Activated naive CD8-positive, alpha-beta T cell treated with anti-CD3 and anti-CD28 coated beads for 36 hours (primary cell): Measurements from ENCODE around the gene PLOD1. TPM values are rescaled to one million over a fixed set of nuclear protein-coding genes. Genes with fewer than 3 reads are reported as not detected.

Source experiments
- DNase-seq: peaks from one replicate; pipeline ENCODE4 v3.0.0; 2021
- H3K27ac Mint-ChIP-seq: one replicate; pipeline ENCODE4 v1.8.0; 2022; ENCODE audit warnings: mild to moderate bottlenecking, moderate library complexity, mixed read lengths
- H3K27me3 Mint-ChIP-seq: one replicate; pipeline ENCODE4 v1.8.0; 2022; ENCODE audit warnings: mild to moderate bottlenecking, mixed read lengths
- H3K36me3 Mint-ChIP-seq: one replicate; pipeline ENCODE4 v1.8.0; 2021; ENCODE audit warnings: mild to moderate bottlenecking, mixed read lengths
- H3K4me1 Mint-ChIP-seq: one replicate; pipeline ENCODE4 v1.8.0; 2021; ENCODE audit warnings: mixed read lengths
- H3K4me3 Mint-ChIP-seq: one replicate; pipeline ENCODE4 v1.8.0; 2022; ENCODE audit warnings: mild to moderate bottlenecking, moderate library complexity, mixed read lengths
- H3K9me3 Mint-ChIP-seq: one replicate; pipeline ENCODE4 v1.8.0; 2022; ENCODE audit warnings: mixed read lengths
- total RNA-seq, 2 experiments: library from RNA; stranded (reverse); gene quantifications; one replicate each; pipeline ENCODE4 v1.2.3, GENCODE V29; 2021

PLOD1 gene
- total RNA-seq, 2 experiments from 2014 or later = 21.9 to 22.5 TPM

DNA sequence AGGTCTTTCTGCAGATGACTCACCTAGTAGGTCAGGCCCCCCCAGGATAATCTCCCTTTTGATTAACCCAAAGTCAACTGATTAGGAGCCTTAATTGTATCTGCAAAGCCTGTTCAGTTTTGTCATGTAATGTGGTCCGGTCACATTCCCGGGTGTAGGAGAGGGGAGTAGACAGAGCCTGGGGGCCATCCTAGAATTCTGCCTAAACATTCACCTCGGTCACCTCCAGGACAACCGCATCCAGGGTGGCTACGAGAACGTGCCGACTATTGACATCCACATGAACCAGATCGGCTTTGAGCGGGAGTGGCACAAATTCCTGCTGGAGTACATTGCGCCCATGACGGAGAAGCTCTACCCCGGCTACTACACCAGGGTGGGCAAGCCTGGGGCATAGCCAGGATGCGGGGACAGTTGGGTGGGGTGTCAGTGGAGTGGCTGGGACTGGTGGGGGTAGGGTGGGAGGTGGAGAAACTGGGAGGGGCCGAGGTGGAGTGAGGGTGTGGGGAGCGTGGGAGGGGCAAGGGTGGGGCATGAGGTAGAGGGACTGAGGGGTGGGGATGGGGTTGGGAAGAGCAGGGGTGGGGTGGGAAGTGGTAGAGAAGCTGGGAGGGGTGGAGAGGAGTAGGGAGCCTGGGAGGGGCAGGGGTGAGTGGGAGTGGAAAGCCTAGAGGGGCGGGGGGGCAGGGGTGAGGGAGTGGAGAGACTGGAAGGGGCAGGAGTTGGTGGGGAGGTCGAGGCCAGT, 36.1 kb downstream of the PLOD1 start:
- DNase-seq = no peak
- Mint-ChIP-seq H3K9me3 (no peaks in the 10 kb centered on the region), H3K27me3 (no peaks in the 10 kb centered on the region), H3K36me3 (peaks cover 4% of the 10 kb centered on the region), H3K27ac (no peak overlapping the region), H3K4me3 (no peak overlapping the region), H3K4me1 (peaks cover 10% of the 10 kb centered on the region)

GRCh38 chr1:11977625-11978024, 43.1 kb downstream of the PLOD1 start:
- peaks cover 10% of the 10 kb centered on the region for H3K36me3 Mint-ChIP-seq

GRCh38 chr1:11978301-11978700, 43.8 kb downstream of the PLOD1 start:
- no peak overlapping the region for H3K27ac Mint-ChIP-seq
- H3K4me3 Mint-ChIP-seq = no peak overlapping the region
- H3K9me3 Mint-ChIP-seq = no peaks in the 10 kb centered on the region
- H3K36me3 Mint-ChIP-seq = peaks cover 10% of the 10 kb centered on the region
- peaks cover 23% of the 10 kb centered on the region for H3K4me1 Mint-ChIP-seq
- DNase-seq = no peak
- no peaks in the 10 kb centered on the region for H3K27me3 Mint-ChIP-seq

More at GRCh38 chr1:11977625-11978024, 43.1 kb downstream of the PLOD1 start:
- Mint-ChIP-seq H3K4me3 (no peak overlapping the region), H3K27me3 (no peaks in the 10 kb centered on the region), H3K27ac (no peak overlapping the region), H3K9me3 (no peaks in the 10 kb centered on the region), H3K4me1 (peaks cover 26% of the 10 kb centered on the region)
- DNase-seq = no peak

DNA sequence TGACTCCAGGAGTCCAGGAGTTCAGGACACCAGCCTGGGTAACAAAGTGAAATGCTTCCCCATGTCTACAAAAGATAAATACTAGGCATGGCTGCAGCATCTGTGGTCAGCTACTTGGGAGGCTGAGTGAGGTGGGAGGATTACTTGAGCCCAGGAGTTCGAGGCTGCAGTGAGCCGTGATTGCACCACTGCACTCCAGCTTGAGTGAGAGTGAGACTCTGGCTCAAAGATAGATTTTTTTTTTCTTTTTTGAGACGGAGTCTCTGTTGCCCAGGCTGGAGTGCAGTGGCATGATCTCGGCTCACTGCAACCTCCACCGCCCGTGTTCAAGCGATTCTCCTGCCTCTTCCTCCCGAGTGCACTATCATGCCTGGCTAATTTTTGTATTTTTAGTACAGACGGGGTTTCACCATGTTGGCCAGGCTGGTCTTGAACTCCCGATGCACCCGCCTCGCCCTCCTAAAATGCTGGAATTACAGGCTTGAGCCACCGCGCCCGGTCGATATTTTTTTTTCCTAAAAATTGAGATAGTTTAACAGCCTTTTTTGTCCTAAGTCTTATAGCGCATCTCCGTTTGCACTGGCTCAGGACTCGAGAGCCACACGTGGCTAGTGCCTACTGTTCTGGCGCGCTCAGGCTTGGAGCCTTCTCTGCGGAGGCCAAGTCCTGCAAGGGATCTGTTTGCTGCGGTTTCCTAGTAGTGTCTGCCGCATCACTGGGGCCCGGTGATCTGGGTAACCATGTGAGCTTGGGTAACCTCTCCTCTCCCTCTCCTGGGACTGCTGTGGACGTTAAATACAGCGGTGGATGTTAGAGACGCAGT, 44.7 kb downstream of the PLOD1 start:
- Mint-ChIP-seq H3K4me3 (peak overlapping the region; percentile 92), H3K4me1 (peaks cover 31% of the 10 kb centered on the region), H3K27ac (peak overlapping the region; percentile 84), H3K36me3 (peaks cover 13% of the 10 kb centered on the region), H3K9me3 (no peaks in the 10 kb centered on the region), H3K27me3 (no peaks in the 10 kb centered on the region)
- no peak for DNase-seq

DNA sequence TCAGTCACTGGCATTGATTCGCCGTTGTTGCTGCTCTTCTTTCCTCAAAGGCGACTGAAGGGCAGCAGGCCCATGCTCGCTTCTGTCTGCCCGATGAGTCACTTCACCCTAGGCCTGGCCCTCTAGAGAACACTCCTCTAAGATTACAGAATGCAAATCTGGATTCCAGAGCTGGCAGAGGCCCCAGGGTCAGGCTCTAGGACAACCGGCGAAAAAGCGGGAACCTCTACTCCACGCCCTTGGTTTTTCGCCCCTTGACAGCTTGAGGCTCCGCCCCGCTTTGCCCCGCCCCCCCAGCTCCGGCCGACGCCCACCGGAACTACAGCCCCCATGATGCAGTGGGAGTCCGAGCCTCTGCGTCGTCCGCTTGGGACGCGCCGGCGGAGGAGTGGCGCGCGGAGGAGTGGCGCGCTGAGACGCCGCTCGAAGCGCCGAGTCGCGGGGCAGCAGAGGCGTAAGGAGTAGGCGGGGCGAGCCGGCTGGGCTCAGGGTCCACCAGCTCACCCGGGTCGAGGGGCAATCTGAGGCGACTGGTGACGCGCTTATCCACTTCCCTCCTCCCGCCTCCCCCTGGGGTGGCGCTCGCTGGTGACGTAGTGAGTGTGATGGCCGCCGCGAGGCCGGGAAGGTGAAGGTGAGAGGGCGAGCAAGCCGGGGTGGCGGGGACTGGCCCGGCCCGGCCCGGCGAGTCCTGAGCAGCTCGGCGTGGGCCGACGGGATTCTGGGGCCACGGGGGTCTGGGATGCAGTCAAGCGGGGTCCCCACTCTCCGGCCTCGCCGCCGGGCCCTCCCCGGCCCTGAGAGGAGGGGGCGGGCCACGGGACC, 45.5 kb downstream of the PLOD1 start, which contains the start of gene MFN2:
TSS of gene MFN2 (plus strand) at position 594 of the 825 bp plus-strand sequence. CDS start 8,725 bp downstream, outside the sequence.
- Mint-ChIP-seq H3K36me3 (peaks cover 15% of the 10 kb centered on the region), H3K27ac (peak within 1 kb of the TSS; percentile 91)

GRCh38 chr1:11980676-11980972, 46.1 kb downstream of the PLOD1 start:
- DNase-seq = no peak
- H3K36me3 Mint-ChIP-seq = peaks cover 15% of the 10 kb centered on the region
- H3K4me3 Mint-ChIP-seq = peak overlapping the region; percentile 92
- peaks cover 36% of the 10 kb centered on the region for H3K4me1 Mint-ChIP-seq
- H3K27ac Mint-ChIP-seq = peak overlapping the region; percentile 91
- no peaks in the 10 kb centered on the region for H3K27me3 Mint-ChIP-seq
- no peaks in the 10 kb centered on the region for H3K9me3 Mint-ChIP-seq

More for the DNA sequence above, 45.5 kb downstream of the PLOD1 start, which contains the start of gene MFN2:
- peak; percentile 97 for DNase-seq
- Mint-ChIP-seq H3K27me3 (no peaks in the 10 kb centered on the region), H3K4me1 (peaks cover 38% of the 10 kb centered on the region), H3K9me3 (no peaks in the 10 kb centered on the region), H3K4me3 (peak within 1 kb of the TSS; percentile 92)

GRCh38 chr1:11981378-11982009, 47.0 kb downstream of the PLOD1 start:
- Mint-ChIP-seq H3K4me3 (peak overlapping the region; percentile 92), H3K4me1 (peaks cover 38% of the 10 kb centered on the region), H3K9me3 (no peaks in the 10 kb centered on the region), H3K27me3 (no peaks in the 10 kb centered on the region), H3K36me3 (peaks cover 18% of the 10 kb centered on the region), H3K27ac (peak overlapping the region; percentile 91)
- DNase-seq = no peak

GRCh38 chr1:11982010-11982392, 47.5 kb downstream of the PLOD1 start:
- DNase-seq = no peak
- Mint-ChIP-seq H3K36me3 (peaks cover 18% of the 10 kb centered on the region), H3K27me3 (no peaks in the 10 kb centered on the region), H3K9me3 (no peaks in the 10 kb centered on the region), H3K27ac (peak overlapping the region; percentile 40), H3K4me1 (peaks cover 38% of the 10 kb centered on the region), H3K4me3 (peak overlapping the region; percentile 92)

DNA sequence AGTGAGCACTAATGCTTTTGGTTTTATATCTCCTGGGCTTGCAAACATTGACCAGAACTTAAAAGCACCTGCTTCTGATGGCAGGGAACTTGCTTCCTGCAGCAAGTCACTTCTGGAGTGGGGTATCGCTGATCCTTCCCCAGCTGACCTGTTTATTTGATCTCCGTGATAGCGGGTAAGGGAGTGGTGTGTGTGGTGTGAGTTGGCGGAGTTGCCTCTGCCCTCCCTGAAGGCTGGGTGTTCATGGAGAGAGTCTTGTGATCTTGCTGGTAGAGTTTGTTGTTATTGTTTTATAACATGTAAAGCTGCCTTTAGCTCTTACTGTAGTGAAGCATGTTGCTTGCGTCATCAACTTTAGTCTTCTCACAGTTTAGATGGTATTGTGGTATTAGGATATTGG, 49.6 kb downstream of the PLOD1 start:
- DNase-seq = no peak
- Mint-ChIP-seq H3K27me3 (no peaks in the 10 kb centered on the region), H3K4me3 (no peak overlapping the region), H3K27ac (no peak overlapping the region), H3K36me3 (peaks cover 18% of the 10 kb centered on the region), H3K4me1 (peaks cover 39% of the 10 kb centered on the region), H3K9me3 (no peaks in the 10 kb centered on the region)

DNA sequence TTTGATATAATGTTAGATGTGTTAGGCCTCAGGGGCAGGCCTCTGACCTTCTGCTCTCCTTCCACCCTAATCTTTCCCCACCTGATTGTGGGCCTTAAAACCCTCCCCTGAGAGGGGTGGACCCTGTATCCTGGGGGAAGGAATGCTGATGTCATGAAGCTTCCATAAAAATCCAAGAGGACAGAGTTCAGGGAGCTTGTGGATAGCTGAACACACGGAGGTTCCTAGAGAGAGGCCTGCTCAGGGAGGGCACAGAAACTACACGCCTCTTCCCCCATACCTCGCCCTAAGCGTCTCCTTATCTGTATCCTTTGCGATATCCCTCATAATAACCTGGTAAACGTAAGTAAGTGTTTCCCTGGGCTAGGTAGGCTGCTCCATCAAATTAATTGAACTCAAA, 50.1 kb downstream of the PLOD1 start:
- H3K36me3 Mint-ChIP-seq = peaks cover 18% of the 10 kb centered on the region
- H3K9me3 Mint-ChIP-seq = no peaks in the 10 kb centered on the region
- no peaks in the 10 kb centered on the region for H3K27me3 Mint-ChIP-seq
- DNase-seq = no peak
- no peak overlapping the region for H3K4me3 Mint-ChIP-seq
- peaks cover 38% of the 10 kb centered on the region for H3K4me1 Mint-ChIP-seq
- no peak overlapping the region for H3K27ac Mint-ChIP-seq

GRCh38 chr1:11985171-11985570, 50.7 kb downstream of the PLOD1 start:
- Mint-ChIP-seq H3K27ac (no peak overlapping the region), H3K4me1 (peaks cover 40% of the 10 kb centered on the region), H3K27me3 (no peaks in the 10 kb centered on the region), H3K9me3 (no peaks in the 10 kb centered on the region), H3K4me3 (no peak overlapping the region), H3K36me3 (peaks cover 18% of the 10 kb centered on the region)
- no peak for DNase-seq

DNA sequence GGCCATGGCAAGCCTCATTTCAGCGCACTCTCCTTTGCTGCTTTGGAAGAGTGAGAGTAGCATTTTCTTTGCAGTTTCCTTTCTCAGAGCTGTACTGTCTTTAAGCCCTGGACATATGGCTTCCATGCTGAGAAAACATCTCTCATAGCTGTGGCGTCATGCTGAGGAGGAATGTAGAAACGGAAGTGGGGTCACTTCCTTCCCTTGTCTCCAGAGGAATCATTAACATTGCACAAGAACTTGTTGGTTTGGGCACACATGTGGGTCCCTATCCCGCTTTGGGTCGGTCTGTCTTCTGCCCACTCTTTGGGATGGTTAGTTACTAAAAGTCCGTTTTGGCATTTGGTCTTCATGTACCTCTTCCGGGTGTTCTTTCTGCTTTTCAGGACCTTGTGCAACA, 51.3 kb downstream of the PLOD1 start:
- no peaks in the 10 kb centered on the region for H3K27me3 Mint-ChIP-seq
- peaks cover 22% of the 10 kb centered on the region for H3K36me3 Mint-ChIP-seq
- no peak overlapping the region for H3K4me3 Mint-ChIP-seq
- no peaks in the 10 kb centered on the region for H3K9me3 Mint-ChIP-seq
- no peak overlapping the region for H3K27ac Mint-ChIP-seq
- DNase-seq = no peak
- H3K4me1 Mint-ChIP-seq = peaks cover 44% of the 10 kb centered on the region

DNA sequence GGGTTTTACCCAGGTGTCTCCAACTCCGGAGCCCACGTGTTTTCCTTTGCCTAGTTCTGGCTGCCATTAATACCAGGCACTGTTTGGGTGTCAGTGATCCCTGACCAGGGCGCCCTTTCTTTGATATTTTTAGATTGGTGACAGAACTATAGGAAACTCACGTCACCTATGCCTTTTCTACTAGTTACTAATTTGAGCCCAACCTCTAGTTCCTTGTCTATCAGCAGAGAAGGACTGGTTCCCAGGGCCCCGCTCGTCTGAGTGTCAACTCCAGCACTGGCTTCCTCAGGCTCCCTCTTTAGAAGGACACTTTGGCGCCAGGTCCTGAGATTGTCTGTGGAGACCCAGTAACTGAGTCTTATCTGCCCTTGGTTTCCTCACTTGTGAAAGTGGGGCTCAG, 55.2 kb downstream of the PLOD1 start:
- H3K36me3 Mint-ChIP-seq = peaks cover 15% of the 10 kb centered on the region
- peaks cover 24% of the 10 kb centered on the region for H3K4me1 Mint-ChIP-seq
- H3K27me3 Mint-ChIP-seq = no peaks in the 10 kb centered on the region
- no peaks in the 10 kb centered on the region for H3K9me3 Mint-ChIP-seq
- H3K27ac Mint-ChIP-seq = no peak overlapping the region
- no peak for DNase-seq
- H3K4me3 Mint-ChIP-seq = no peak overlapping the region

GRCh38 chr1:11990303-11991032, 56.0 kb downstream of the PLOD1 start:
- no peak overlapping the region for H3K4me3 Mint-ChIP-seq
- no peaks in the 10 kb centered on the region for H3K27me3 Mint-ChIP-seq
- peaks cover 19% of the 10 kb centered on the region for H3K4me1 Mint-ChIP-seq
- DNase-seq = no peak
- H3K36me3 Mint-ChIP-seq = peaks cover 15% of the 10 kb centered on the region
- H3K9me3 Mint-ChIP-seq = no peaks in the 10 kb centered on the region
- peak overlapping the region; percentile 16 for H3K27ac Mint-ChIP-seq
